BLaER1 treated with 17β-estradiol and CSF1 and Interleukin-3, amounts not matched to agents 10 nM and 100 nM (cell line): ENCODE data around the gene ZNF488.
A peak's percentile ranks its signal among the peaks of the same experiment; 100 is the strongest.

Experiments used
- H3K27ac ChIP-seq, 11 experiments: shearing (Covaris generic); formaldehyde crosslinking; 2 replicates each; pipeline ENCODE4 v1.8.1; 2022
- H3K27me3 ChIP-seq, 11 experiments: shearing (Covaris generic); formaldehyde crosslinking; 2 replicates each; pipeline ENCODE4 v1.8.1; 2022
- H3K36me3 ChIP-seq, 11 experiments: shearing (Covaris generic); formaldehyde crosslinking; 2 replicates each; pipeline ENCODE4 v1.8.1; 2022
- H3K4me1 ChIP-seq, 10 experiments: shearing (Covaris generic); formaldehyde crosslinking; 2 replicates each; pipeline ENCODE4 v1.8.1; 2022
- H3K4me2 ChIP-seq, 11 experiments: shearing (Covaris generic); formaldehyde crosslinking; 2 replicates each; pipeline ENCODE4 v1.8.1; 2022
- H3K4me3 ChIP-seq, 10 experiments: shearing (Covaris generic); formaldehyde crosslinking; 2 replicates each; pipeline ENCODE4 v1.8.1; 2022
- H3K9ac ChIP-seq, 11 experiments: shearing (Covaris generic); formaldehyde crosslinking; 2 replicates each; pipeline ENCODE4 v1.8.1; 2022
- H3K9me3 ChIP-seq, 11 experiments: shearing (Covaris generic); formaldehyde crosslinking; replicated peaks in 1 of 11; 2 replicates each; pipeline ENCODE4 v1.8.1; 2022
- H4K20me1 ChIP-seq, 11 experiments: shearing (Covaris generic); formaldehyde crosslinking; 2 replicates each; pipeline ENCODE4 v1.8.1; 2022
- Cebpa-rat ChIP-seq, 11 experiments: shearing (Covaris generic); IDR thresholded peaks; 2 replicates each; pipeline ENCODE4 v1.8.1; 2022

Gene ZNF488

GRCh38 chr10:47349941-47350371 is 34.1 kb downstream of the ZNF488 start:
- Histone ChIP-seq H4K20me1 (no peaks in the 10 kb centered on the region; a peak in 1 of 22 replicates), H3K4me2 (no peak overlapping the region), H3K4me1 (no peaks in the 10 kb centered on the region), H3K9ac (no peak overlapping the region), H3K9me3 (no peaks in the 10 kb centered on the region), H3K36me3 (no peaks in the 10 kb centered on the region), H3K4me3 (no peak overlapping the region), H3K27ac (no peak overlapping the region), H3K27me3 (no peaks in the 10 kb centered on the region)
- no peak for TF ChIP-seq Cebpa-rat (IDR thresholded peaks at IDR 0.05)

- Histone ChIP-seq H4K20me1 (no peaks in the 10 kb centered on the region; a peak in 1 of 22 replicates), H3K4me3 (no peak overlapping the region), H3K27ac (no peak overlapping the region), H3K9ac (no peak overlapping the region), H3K4me2 (no peak overlapping the region), H3K9me3 (no peaks in the 10 kb centered on the region), H3K27me3 (no peaks in the 10 kb centered on the region), H3K36me3 (no peaks in the 10 kb centered on the region), H3K4me1 (no peaks in the 10 kb centered on the region)
- no peak for TF ChIP-seq Cebpa-rat (IDR thresholded peaks at IDR 0.05)
Observed at GRCh38 chr10:47349516-47349915, 34.6 kb downstream of the ZNF488 start.

DNA sequence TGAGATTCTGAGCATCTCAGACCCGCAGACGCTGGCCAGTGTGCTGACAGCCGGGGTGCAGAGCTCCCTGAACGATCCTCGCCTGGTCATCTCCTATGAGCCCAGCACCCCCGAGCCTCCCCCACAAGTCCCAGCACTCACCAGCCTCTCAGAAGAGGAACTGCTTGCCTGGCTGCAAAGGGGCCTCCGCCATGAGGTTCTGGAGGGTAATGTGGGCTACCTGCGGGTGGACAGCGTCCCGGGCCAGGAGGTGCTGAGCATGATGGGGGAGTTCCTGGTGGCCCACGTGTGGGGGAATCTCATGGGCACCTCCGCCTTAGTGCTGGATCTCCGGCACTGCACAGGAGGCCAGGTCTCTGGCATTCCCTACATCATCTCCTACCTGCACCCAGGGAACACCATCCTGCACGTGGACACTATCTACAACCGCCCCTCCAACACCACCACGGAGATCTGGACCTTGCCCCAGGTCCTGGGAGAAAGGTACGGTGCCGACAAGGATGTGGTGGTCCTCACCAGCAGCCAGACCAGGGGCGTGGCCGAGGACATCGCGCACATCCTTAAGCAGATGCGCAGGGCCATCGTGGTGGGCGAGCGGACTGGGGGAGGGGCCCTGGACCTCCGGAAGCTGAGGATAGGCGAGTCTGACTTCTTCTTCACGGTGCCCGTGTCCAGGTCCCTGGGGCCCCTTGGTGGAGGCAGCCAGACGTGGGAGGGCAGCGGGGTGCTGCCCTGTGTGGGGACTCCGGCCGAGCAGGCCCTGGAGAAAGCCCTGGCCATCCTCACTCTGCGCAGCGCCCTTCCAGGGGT is 35.2 kb downstream of the ZNF488 start:
- H3K4me3 ChIP-seq, result no peak overlapping the region
- H3K27me3 ChIP-seq, result no peaks in the 10 kb centered on the region
- H3K27ac ChIP-seq, result no peak overlapping the region
- no peaks in the 10 kb centered on the region for H3K36me3 ChIP-seq
- H3K4me2 ChIP-seq, result no peak overlapping the region
- no peaks in the 10 kb centered on the region for H3K4me1 ChIP-seq
- TF ChIP-seq Cebpa-rat (IDR thresholded peaks at IDR 0.05), result no peak
- no peak overlapping the region for H3K9ac ChIP-seq
- H3K9me3 ChIP-seq, result no peaks in the 10 kb centered on the region
- no peaks in the 10 kb centered on the region; a peak in 1 of 22 replicates for H4K20me1 ChIP-seq

- no peak within 1 kb of the TSS for H3K4me2 ChIP-seq
- H3K36me3 ChIP-seq, result no peaks in the 10 kb centered on the region
- no peaks in the 10 kb centered on the region; a peak in 1 of 22 replicates for H4K20me1 ChIP-seq
- H3K27me3 ChIP-seq, result no peaks in the 10 kb centered on the region
- no peak for TF ChIP-seq Cebpa-rat (IDR thresholded peaks at IDR 0.05)
- no peak within 1 kb of the TSS for H3K9ac ChIP-seq
- H3K4me1 ChIP-seq, result no peaks in the 10 kb centered on the region
- no peaks in the 10 kb centered on the region for H3K9me3 ChIP-seq
- H3K4me3 ChIP-seq, result no peak within 1 kb of the TSS
- no peak within 1 kb of the TSS for H3K27ac ChIP-seq
Observed at GRCh38 chr10:47348138-47348651, 35.9 kb downstream of the ZNF488 start, which contains the start of gene RBP3. Gene RBP3, plus strand, starts transcription at chr10:47348363. Its CDS starts 122 bp downstream, at chr10:47348485.

DNA sequence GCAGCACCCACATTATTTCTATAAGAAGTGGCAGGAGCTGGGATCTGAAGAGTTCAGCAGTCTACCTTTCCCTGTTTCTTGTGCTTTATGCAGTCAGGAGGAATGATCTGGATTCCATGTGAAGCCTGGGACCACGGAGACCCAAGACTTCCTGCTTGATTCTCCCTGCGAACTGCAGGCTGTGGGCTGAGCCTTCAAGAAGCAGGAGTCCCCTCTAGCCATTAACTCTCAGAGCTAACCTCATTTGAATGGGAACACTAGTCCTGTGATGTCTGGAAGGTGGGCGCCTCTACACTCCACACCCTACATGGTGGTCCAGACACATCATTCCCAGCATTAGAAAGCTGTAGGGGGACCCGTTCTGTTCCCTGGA is 36.8 kb downstream of the ZNF488 start:
- H3K9ac ChIP-seq, result no peak overlapping the region
- no peaks in the 10 kb centered on the region for H3K27me3 ChIP-seq
- H3K36me3 ChIP-seq, result no peaks in the 10 kb centered on the region
- no peaks in the 10 kb centered on the region; a peak in 1 of 22 replicates for H4K20me1 ChIP-seq
- TF ChIP-seq Cebpa-rat (IDR thresholded peaks at IDR 0.05), result no peak
- no peaks in the 10 kb centered on the region for H3K4me1 ChIP-seq
- no peak overlapping the region for H3K27ac ChIP-seq
- no peaks in the 10 kb centered on the region for H3K9me3 ChIP-seq
- no peak overlapping the region for H3K4me3 ChIP-seq
- no peak overlapping the region for H3K4me2 ChIP-seq

DNA sequence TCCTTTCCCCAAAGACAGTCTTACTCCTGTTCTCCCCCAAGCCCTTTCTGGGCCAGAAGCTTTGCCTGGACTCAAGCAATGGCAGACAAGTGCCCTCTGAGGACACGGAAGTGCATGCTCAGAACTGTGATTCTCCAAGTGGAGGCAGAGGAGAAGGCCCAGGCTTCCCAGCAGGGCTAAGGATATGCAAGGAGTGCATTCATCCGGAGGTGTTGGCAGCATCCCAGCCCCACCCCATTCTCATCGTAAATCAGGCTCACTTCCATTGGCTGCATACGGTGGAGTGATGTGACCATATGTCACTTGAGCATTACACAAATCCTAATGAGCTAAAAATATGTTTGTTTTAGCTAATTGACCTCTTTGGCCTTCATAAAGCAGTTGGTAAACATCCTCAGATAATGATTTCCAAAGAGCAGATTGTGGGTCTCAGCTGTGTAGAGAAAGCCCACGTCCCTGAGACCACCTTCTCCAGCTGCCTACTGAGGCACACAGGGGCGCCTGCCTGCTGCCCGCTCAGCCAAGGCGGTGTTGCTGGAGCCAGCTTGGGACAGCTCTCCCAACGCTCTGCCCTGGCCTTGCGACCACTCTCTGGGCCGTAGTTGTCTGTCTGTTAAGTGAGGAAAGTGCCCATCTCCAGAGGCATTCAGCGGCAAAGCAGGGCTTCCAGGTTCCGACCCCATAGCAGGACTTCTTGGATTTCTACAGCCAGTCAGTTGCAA is 37.4 kb downstream of the ZNF488 start:
- no peak overlapping the region for H3K4me3 ChIP-seq
- H3K9ac ChIP-seq, result no peak overlapping the region
- no peaks in the 10 kb centered on the region for H3K36me3 ChIP-seq
- TF ChIP-seq Cebpa-rat (IDR thresholded peaks at IDR 0.05), result no peak
- no peaks in the 10 kb centered on the region for H3K27me3 ChIP-seq
- H3K4me1 ChIP-seq, result no peaks in the 10 kb centered on the region
- no peak overlapping the region for H3K4me2 ChIP-seq
- no peaks in the 10 kb centered on the region for H3K9me3 ChIP-seq
- no peaks in the 10 kb centered on the region; a peak in 1 of 22 replicates for H4K20me1 ChIP-seq
- H3K27ac ChIP-seq, result no peak overlapping the region

- no peaks in the 10 kb centered on the region for H3K27me3 ChIP-seq
- H3K27ac ChIP-seq, result no peak overlapping the region
- no peaks in the 10 kb centered on the region for H3K36me3 ChIP-seq
- no peaks in the 10 kb centered on the region; a peak in 1 of 22 replicates for H4K20me1 ChIP-seq
- peaks cover 4 to 8% (median 6%) of the 10 kb centered on the region in 10 experiments; a peak in 18 of 20 replicates for H3K4me1 ChIP-seq
- H3K4me3 ChIP-seq, result no peak overlapping the region
- H3K4me2 ChIP-seq, result no peak overlapping the region
- H3K9me3 ChIP-seq, result no peaks in the 10 kb centered on the region
- TF ChIP-seq Cebpa-rat (IDR thresholded peaks at IDR 0.05), result no peak
- no peak overlapping the region for H3K9ac ChIP-seq
Observed at GRCh38 chr10:47344996-47345870, 38.9 kb downstream of the ZNF488 start.

DNA sequence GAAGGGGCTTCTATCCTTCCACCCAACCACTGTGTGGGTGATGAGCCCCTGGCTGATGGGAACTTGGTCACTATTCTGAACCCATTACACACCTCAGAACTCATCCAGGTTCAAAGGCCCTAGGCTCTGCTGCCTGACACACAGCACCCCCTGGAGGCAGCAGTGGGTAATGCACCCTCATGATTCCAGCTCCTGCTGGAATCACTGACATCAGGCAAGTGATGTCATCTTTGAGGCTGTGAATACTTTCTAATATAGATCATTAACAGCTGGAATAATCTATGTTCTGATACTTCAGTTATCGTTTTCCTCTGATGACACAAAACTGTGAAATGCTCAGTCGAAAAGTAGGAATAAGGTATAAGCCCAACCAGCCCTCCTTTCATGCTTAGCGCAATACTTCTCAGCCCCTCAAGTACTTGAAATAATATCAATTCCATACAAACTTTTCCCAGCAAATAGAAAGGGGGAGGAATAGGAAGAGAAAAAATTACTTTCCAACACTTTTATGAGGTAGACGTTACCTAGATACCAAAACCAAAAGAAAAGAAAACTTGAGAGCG is 43.4 kb downstream of the ZNF488 start:
- TF ChIP-seq Cebpa-rat (IDR thresholded peaks at IDR 0.05), result no peak
- Histone ChIP-seq H4K20me1 (no peaks in the 10 kb centered on the region), H3K27ac (peak overlapping the region in 7 of 11 experiments; percentile 36 to 77 (median 61); a peak in 14 of 22 replicates), H3K27me3 (no peaks in the 10 kb centered on the region), H3K9ac (peak overlapping the region in 6 of 11 experiments; percentile 36 to 66 (median 50); a peak in 9 of 22 replicates), H3K4me3 (no peak overlapping the region; a peak in 1 of 20 replicates), H3K4me1 (peaks cover 9 to 18% (median 13%) of the 10 kb centered on the region in 10 experiments; a peak in 18 of 20 replicates), H3K9me3 (no peaks in the 10 kb centered on the region), H3K36me3 (no peaks in the 10 kb centered on the region), H3K4me2 (peak overlapping the region; percentile 34 to 83 (median 63))
